HCT116 (cell line): ENCODE data around the gene SNORC. TPM values are rescaled to one million over a fixed set of nuclear protein-coding genes. Genes with fewer than 3 reads are reported as not detected.

Source experiments
- ATAC-seq: fragments of 200-7000 bp; cut with Tn5 transposase; 2 replicates; pipeline ENCODE4 v1.9.1; 2020; ENCODE audit warnings: mild to moderate bottlenecking, moderate library complexity
- BruUV-seq: library from RNA; stranded (reverse); fragments of 400-500 nt; replicated peaks from 2 replicates; lab custom pipeline; 2021; lab: Mats Ljungman, UMichigan
- CTCF ChIA-PET: fragments of 300-600 bp; sonication (Branson Sonifier 250); formaldehyde crosslinking; loops from one replicate; lab custom pipeline; 2021; ENCODE audit warnings: antibody characterized with exemption; lab: Charles Lee
- POLR2A ChIA-PET: fragments of 300-600, 350-600 bp; sonication (Branson Sonifier 250); formaldehyde crosslinking; loops from one replicate; lab custom pipeline; 2021; ENCODE audit warnings: antibody characterized with exemption; lab: Charles Lee
- RAD21 ChIA-PET, 2 experiments: fragments of 300-600 bp; sonication (Branson Sonifier 250); formaldehyde crosslinking; loops; one replicate each; lab custom pipeline; 2023; ENCODE audit warnings: low total read pairs in 2 of 2; ENCODE audit not compliant: uncharacterized antibody in 2 of 2, unreplicated experiment in 2 of 2, low non-redundant PET in 1 of 2; lab: Charles Lee
- DNase-seq: peaks from one replicate; pipeline ENCODE4 v3.0.0-alpha.2; 2010; ENCODE audit warnings: low read depth, low spot score
- H2AFZ ChIP-seq: fragments of 200-600 bp; shearing (Covaris generic), sonication (generic); 2 replicates; pipeline ENCODE4 v1.6.1; 2017; ENCODE audit warnings: low read depth, mixed run types, mixed read lengths, antibody characterized with exemption, low read length; ENCODE audit not compliant: poor library complexity, severe bottlenecking
- H3K27ac ChIP-seq: 2 replicates; pipeline ENCODE4 v1.5.1; 2012; ENCODE audit warnings: low read depth, low read length
- H3K27me3 ChIP-seq: fragments of 200-600 bp; sonication (generic); 2 replicates; pipeline ENCODE4 v1.6.1; 2016; ENCODE audit warnings: mixed run types, low read length, mixed read lengths; ENCODE audit not compliant: insufficient read depth
- H3K36me3 ChIP-seq, 2 experiments: fragments of 200-500 bp in 1 of 2; fragments of 200-600 bp in 1 of 2; sonication (Bioruptor generic) in 1 of 2; sonication (generic) in 1 of 2; 2 replicates each; pipeline versions ENCODE4 v1.5.1 to v1.6.1; 2014 to 2016; ENCODE audit warnings: low read length in 2 of 2, inconsistent platforms in 1 of 2, mixed read lengths in 1 of 2, mixed run types in 1 of 2; ENCODE audit not compliant: insufficient read depth in 2 of 2, control insufficient read depth in 1 of 2
- H3K4me1 ChIP-seq, 2 experiments: fragments of 200-600 bp in 1 of 2; sonication (generic) in 1 of 2; 2 replicates each; pipeline versions ENCODE4 v1.5.1 to v1.6.1; 2012 to 2017; ENCODE audit warnings: low read length in 2 of 2, inconsistent platforms in 1 of 2, mild to moderate bottlenecking in 1 of 2, mixed read lengths in 1 of 2, mixed run types in 1 of 2, moderate library complexity in 1 of 2; ENCODE audit not compliant: insufficient read depth in 2 of 2, control insufficient read depth in 1 of 2
- H3K4me2 ChIP-seq: fragments of 200-600 bp; sonication (generic); 2 replicates; pipeline ENCODE4 v1.6.1; 2017; ENCODE audit warnings: mixed run types, low read length, mixed read lengths
- H3K4me3 ChIP-seq, 2 experiments: fragments of 200-600 bp in 1 of 2; sonication (generic) in 1 of 2; replicated peaks in 1 of 2; 2 replicates each; pipeline ENCODE4 v1.5.1; 2011 to 2016; ENCODE audit warnings: low read length in 2 of 2, control low read depth in 1 of 2, low read depth in 1 of 2, mild to moderate bottlenecking in 1 of 2, mixed read lengths in 1 of 2, mixed run types in 1 of 2
- H3K79me2 ChIP-seq: fragments of 200-600 bp; sonication (generic); 2 replicates; pipeline ENCODE4 v1.6.1; 2017; ENCODE audit warnings: mild to moderate bottlenecking, mixed run types, low read length, moderate library complexity, mixed read lengths; ENCODE audit not compliant: insufficient read depth
- H3K9ac ChIP-seq: fragments of 200-600 bp; sonication (generic); 2 replicates; pipeline ENCODE4 v1.6.1; 2016; ENCODE audit warnings: low read length, mixed read lengths
- H3K9me2 ChIP-seq: fragments of 200-600 bp; sonication (generic), shearing (Covaris generic); 2 replicates; pipeline ENCODE4 v1.6.1; 2017; ENCODE audit warnings: mixed run types, mild to moderate bottlenecking, moderate library complexity; ENCODE audit not compliant: insufficient read depth
- H3K9me3 ChIP-seq, 2 experiments: fragments of 200-500 bp in 1 of 2; fragments of 200-600 bp in 1 of 2; sonication (Bioruptor generic) in 1 of 2; sonication (generic) in 1 of 2; 2 replicates each; pipeline ENCODE4 v1.6.1; 2014 to 2017; ENCODE audit warnings: low read length in 2 of 2, mixed read lengths in 2 of 2, inconsistent platforms in 1 of 2, low read depth in 1 of 2, mild to moderate bottlenecking in 1 of 2, mixed run types in 1 of 2, moderate library complexity in 1 of 2; ENCODE audit not compliant: control insufficient read depth in 1 of 2, insufficient read depth in 1 of 2
- H4K20me1 ChIP-seq: fragments of 200-600 bp; sonication (generic), shearing (Covaris generic); 2 replicates; pipeline ENCODE4 v1.6.1; 2017; ENCODE audit warnings: mixed run types, mild to moderate bottlenecking, moderate library complexity; ENCODE audit not compliant: insufficient read depth
- CBX3 ChIP-seq: IDR thresholded peaks from 2 replicates; pipeline ENCODE4 v1.6.1; 2012; ENCODE audit warnings: low read depth
- CTCF ChIP-seq, 3 experiments: fragments of 200-600 bp in 1 of 3; sonication (generic) in 1 of 3; IDR thresholded peaks in 2 of 3; conservative IDR thresholded peaks in 1 of 3; 2 replicates each; pipeline ENCODE4 v1.5.1; 2012 to 2017; ENCODE audit warnings: low read depth in 2 of 3, low read length in 2 of 3, antibody characterized with exemption in 1 of 3, borderline replicate concordance in 1 of 3, control low read depth in 1 of 3, mild to moderate bottlenecking in 1 of 3, mixed read lengths in 1 of 3, mixed run types in 1 of 3, moderate library complexity in 1 of 3; ENCODE audit not compliant: insufficient read depth in 1 of 3
- EGR1 ChIP-seq: IDR thresholded peaks from 2 replicates; pipeline ENCODE4 v1.6.1; 2012; ENCODE audit warnings: low read depth
- ELF1 ChIP-seq: IDR thresholded peaks from 2 replicates; pipeline ENCODE4 v1.6.1; 2012; ENCODE audit warnings: low read depth, borderline replicate concordance
- POLR2AphosphoS5 ChIP-seq: IDR thresholded peaks from 2 replicates; pipeline ENCODE4 v1.6.1; 2011; ENCODE audit warnings: mild to moderate bottlenecking, low read depth, low read length, moderate library complexity
- RAD21 ChIP-seq: IDR thresholded peaks from 2 replicates; pipeline ENCODE4 v1.6.1; 2012; ENCODE audit warnings: low read depth, mild to moderate bottlenecking
- ZNF274 ChIP-seq: fragments of 200-500 bp; sonication (Bioruptor generic); IDR thresholded peaks from 2 replicates; pipeline ENCODE4 v1.6.1; 2014; ENCODE audit warnings: mild to moderate bottlenecking, low read depth, low read length, inconsistent platforms
- intact Hi-C: fragments of 100-400 bp; cut with micrococcal nuclease; formaldehyde crosslinking; loops from 2 replicates; pipeline ENCODE4 v1.10.0; 2022
- total RNA-seq: library from RNA; stranded (reverse); gene quantifications from one replicate; pipeline ENCODE4 v1.2.1, GENCODE V29; 2021; ENCODE audit not compliant: unreplicated experiment
- TF ChIP-seq, protein P1 (sequence below): IDR thresholded peaks from 2 replicates; pipeline ENCODE4 v1.6.1; 2012; ENCODE audit warnings: low read depth
- TF ChIP-seq, protein P2 (sequence below): IDR thresholded peaks from 2 replicates; pipeline ENCODE4 v1.6.1; 2012

SNORC gene
- total RNA-seq, 1 experiment from 2014 or later: 14.0 TPM

DNA sequence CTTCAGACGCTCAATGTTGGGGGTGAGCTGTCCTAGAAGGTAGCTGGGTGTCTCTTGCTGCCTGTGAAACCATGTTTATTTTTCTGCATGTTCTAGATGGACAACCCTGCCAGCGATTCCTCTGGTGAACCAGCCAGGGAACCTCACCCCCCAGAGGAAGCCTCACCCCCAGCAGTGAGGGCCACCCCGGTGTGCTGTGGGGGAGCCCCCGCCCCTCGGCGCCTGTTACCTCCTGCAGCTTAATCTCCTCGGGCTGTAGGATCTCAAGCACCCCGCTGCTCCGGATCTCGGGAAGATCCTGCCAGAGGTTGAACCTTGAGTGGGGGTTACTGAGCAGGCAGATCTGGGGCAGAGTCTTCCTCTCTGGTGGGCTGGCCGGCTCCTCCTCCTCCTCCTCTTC is 50.0 kb downstream of the SNORC start:
- ATAC-seq (no peak), DNase-seq (no peak)
- no peak overlapping the region for H3K4me2 ChIP-seq
- ChIA-PET RAD21 (no interaction called here), POLR2A (no interaction called here), CTCF (no interaction called here)
- no peaks in the 10 kb centered on the region for H3K79me2 ChIP-seq
- H3K27ac ChIP-seq: no peak overlapping the region
- no peaks in the 10 kb centered on the region for H3K9me3 ChIP-seq
- intact Hi-C loops: no loop called here
- no peak overlapping the region for H3K9ac ChIP-seq
- H3K27me3 ChIP-seq: no peaks in the 10 kb centered on the region
- no peaks in the 10 kb centered on the region for H3K9me2 ChIP-seq
- H3K36me3 ChIP-seq: no peaks in the 10 kb centered on the region
- H3K4me1 ChIP-seq: no peaks in the 10 kb centered on the region
- no peak overlapping the region for H2AFZ ChIP-seq
- no TSS peak for BruUV-seq
- TF ChIP-seq ZNF274 (no peak), CBX3 (no peak), POLR2AphosphoS5 (no peak), ELF1 (no peak), EGR1 (no peak), RAD21 (no peak), CTCF (IDR thresholded peaks at IDR 0.05 in 2 of 3, conservative IDR thresholded peaks at IDR 0.05 in 1 of 3; ENCODE audit: borderline replicate concordance in 1 of 3, insufficient read depth in 1 of 3, low read depth in 2 of 3, low read length in 2 of 3) (no peak)
- TF ChIP-seq, protein P1, sequence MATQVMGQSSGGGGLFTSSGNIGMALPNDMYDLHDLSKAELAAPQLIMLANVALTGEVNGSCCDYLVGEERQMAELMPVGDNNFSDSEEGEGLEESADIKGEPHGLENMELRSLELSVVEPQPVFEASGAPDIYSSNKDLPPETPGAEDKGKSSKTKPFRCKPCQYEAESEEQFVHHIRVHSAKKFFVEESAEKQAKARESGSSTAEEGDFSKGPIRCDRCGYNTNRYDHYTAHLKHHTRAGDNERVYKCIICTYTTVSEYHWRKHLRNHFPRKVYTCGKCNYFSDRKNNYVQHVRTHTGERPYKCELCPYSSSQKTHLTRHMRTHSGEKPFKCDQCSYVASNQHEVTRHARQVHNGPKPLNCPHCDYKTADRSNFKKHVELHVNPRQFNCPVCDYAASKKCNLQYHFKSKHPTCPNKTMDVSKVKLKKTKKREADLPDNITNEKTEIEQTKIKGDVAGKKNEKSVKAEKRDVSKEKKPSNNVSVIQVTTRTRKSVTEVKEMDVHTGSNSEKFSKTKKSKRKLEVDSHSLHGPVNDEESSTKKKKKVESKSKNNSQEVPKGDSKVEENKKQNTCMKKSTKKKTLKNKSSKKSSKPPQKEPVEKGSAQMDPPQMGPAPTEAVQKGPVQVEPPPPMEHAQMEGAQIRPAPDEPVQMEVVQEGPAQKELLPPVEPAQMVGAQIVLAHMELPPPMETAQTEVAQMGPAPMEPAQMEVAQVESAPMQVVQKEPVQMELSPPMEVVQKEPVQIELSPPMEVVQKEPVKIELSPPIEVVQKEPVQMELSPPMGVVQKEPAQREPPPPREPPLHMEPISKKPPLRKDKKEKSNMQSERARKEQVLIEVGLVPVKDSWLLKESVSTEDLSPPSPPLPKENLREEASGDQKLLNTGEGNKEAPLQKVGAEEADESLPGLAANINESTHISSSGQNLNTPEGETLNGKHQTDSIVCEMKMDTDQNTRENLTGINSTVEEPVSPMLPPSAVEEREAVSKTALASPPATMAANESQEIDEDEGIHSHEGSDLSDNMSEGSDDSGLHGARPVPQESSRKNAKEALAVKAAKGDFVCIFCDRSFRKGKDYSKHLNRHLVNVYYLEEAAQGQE: no peak
- TF ChIP-seq, protein P2, sequence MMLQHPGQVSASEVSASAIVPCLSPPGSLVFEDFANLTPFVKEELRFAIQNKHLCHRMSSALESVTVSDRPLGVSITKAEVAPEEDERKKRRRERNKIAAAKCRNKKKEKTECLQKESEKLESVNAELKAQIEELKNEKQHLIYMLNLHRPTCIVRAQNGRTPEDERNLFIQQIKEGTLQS: no peak
- TF ChIP-seq, all 23 proteins: peak for 0
- H4K20me1 ChIP-seq: no peaks in the 10 kb centered on the region
- no peak overlapping the region for H3K4me3 ChIP-seq
